Pancreas (tissue), 10 donors: ENCODE measurements around the gene HDAC2. TPM values are rescaled to one million over a fixed set of nuclear protein-coding genes. Genes with fewer than 3 reads are reported as not detected.
A peak's percentile ranks its signal among the peaks of the same experiment; 100 is the strongest.
"Not testable (repeated sequence)": the region's sequence is repeated elsewhere in the genome, so short reads cannot be mapped to it uniquely, and the experiment has no call there.

Experiments
- ATAC-seq, 4 donors: fragments of 200-7000 bp; cut with Tn5 transposase; one replicate each; pipeline versions ENCODE4 v1.8.0 to v1.9.1; 2020; ENCODE audit warnings: mild to moderate bottlenecking in 4 of 4, moderate library complexity in 4 of 4
- DNase-seq, 6 donors: peaks; one replicate each; pipeline ENCODE4 v3.0.0-alpha.2; 2020
- FAIRE-seq: peaks from 2 replicates; lab custom pipeline; 2012; peaks lifted over from hg19 to GRCh38; lab: Jason Lieb, UNC
- H3K27ac ChIP-seq, 4 donors: fragments of 200-600 bp; sonication (generic); 1 replicate in 3 of 4; 2 replicates in 1 of 4; pipeline versions ENCODE4 v1.5.0 to v1.8.0; 2020
- H3K27me3 ChIP-seq, 4 donors: fragments of 200-600 bp; one replicate each; pipeline ENCODE4 v1.8.0; 2021
- H3K36me3 ChIP-seq, 3 donors: fragments of 200-600 bp; sonication (generic) in 1 of 3; one replicate each; pipeline versions ENCODE4 v1.5.0 to v1.8.0; 2020 to 2021
- H3K4me1 ChIP-seq, 3 donors: fragments of 200-600 bp; one replicate each; pipeline ENCODE4 v1.8.0; 2021
- H3K4me3 ChIP-seq, 4 donors: fragments of 200-600 bp; sonication (generic) in 2 of 4; one replicate each; pipeline versions ENCODE4 v1.5.0 to v1.8.0; 2020 to 2021
- H3K9me3 ChIP-seq, 4 donors: fragments of 200-600 bp; one replicate each; pipeline ENCODE4 v1.8.0; 2021
- CTCF ChIP-seq, 4 donors: fragments of 200-600 bp; sonication (generic) in 3 of 4; IDR thresholded peaks; one replicate each; pipeline versions ENCODE4 v1.5.0 to v1.8.0; 2021; ENCODE audit warnings: antibody characterized with exemption in 4 of 4
- WGBS, 2 donors: extraction: QIAGEN DNeasy Blood & Tissue Kit; methylation state at CpG; one replicate each; pipeline ENCODE4 v1.1.7; 2013; 5-methylcytosine and 5-hydroxymethylcytosine counted together
- intact Hi-C, 3 donors: fragments of 100-400 bp; cut with DNase I; formaldehyde crosslinking; loops; one replicate each; pipeline versions ENCODE4 v1.11.1 to v1.14.2; 2022
- polyA plus RNA-seq, 2 donors: library from polyadenylated mRNA; stranded (reverse); fragments of 200-250 nt; gene quantifications; one replicate each; pipeline ENCODE4 v1.2.3, GENCODE V29; 2013
- total RNA-seq, 6 donors: library from RNA; stranded (reverse); fragmentation: NEBNext Ultra II Directional in 4 of 6; extraction: Animal tissue kit (Norgen Biotek cat#: 25700) in 4 of 6; gene quantifications; one replicate each; pipeline versions ENCODE4 v1.2.1 to v1.2.4, GENCODE V29; 2021 to 2023
- donor health status: healthy with polysubstance abuse.
- donor health status: DM: no; HTN: no; CAD: no; lungs with moderate emphysema.
- donor health status: DM: no; HTN: no; CAD: no.
- donor health status: control.
- donor health status: control.
- donor health status: Bipolar disorder and iron deficiency.
- donor health status: DM: yes; HTN: yes; CAD: no.
- donor health status: DM: no; HTN: no; CAD: no.
- donor health status: DM: no; HTN: no; CAD: no.
- donor health status: DM: yes; HTN: yes; CAD: no.

The HDAC2 gene
- total and polyA plus RNA-seq, 8 donors = 23.6 to 48.9 (median 32.2) TPM

- no peaks in the 10 kb centered on the region for H3K4me1 ChIP-seq
- no peak overlapping the region for H3K27ac ChIP-seq
- no peak overlapping the region for H3K4me3 ChIP-seq
- DNase-seq = no peak
- ATAC-seq = no peak
- H3K9me3 ChIP-seq = no peaks in the 10 kb centered on the region
- FAIRE-seq = no peak
- TF ChIP-seq CTCF (IDR thresholded peaks at IDR 0.05) = no peak
- intact Hi-C loops = no loop called here
- no peaks in the 10 kb centered on the region for H3K27me3 ChIP-seq
- no peaks in the 10 kb centered on the region for H3K36me3 ChIP-seq
Measured at GRCh38 chr6:113923526-113923925, 47.4 kb downstream of the HDAC2 start.

GRCh38 chr6:113921299-113921904 lies 49.5 kb downstream of the HDAC2 start:
- H3K27me3 ChIP-seq = no peaks in the 10 kb centered on the region
- H3K4me3 ChIP-seq = no peak overlapping the region
- H3K4me1 ChIP-seq = no peaks in the 10 kb centered on the region
- no peaks in the 10 kb centered on the region for H3K9me3 ChIP-seq
- ATAC-seq = no peak
- intact Hi-C loops = no loop called here
- no peaks in the 10 kb centered on the region for H3K36me3 ChIP-seq
- TF ChIP-seq CTCF (IDR thresholded peaks at IDR 0.05) = no peak
- no peak for DNase-seq
- no peak overlapping the region for H3K27ac ChIP-seq
- 21 to 23% methylated on average over 4 of the region's 4 CpGs for WGBS, 2 donors
- FAIRE-seq = no peak

- ATAC-seq (no peak), FAIRE-seq (no peak)
- no peaks in the 10 kb centered on the region for H3K9me3 ChIP-seq
Measured at GRCh38 chr6:113920663-113921267, 50.2 kb downstream of the HDAC2 start.

GRCh38 chr6:113910285-113910684 lies 60.7 kb downstream of the HDAC2 start:
- H3K36me3 ChIP-seq, H3K4me1 ChIP-seq, DNase-seq, H3K4me3 ChIP-seq, H3K9me3 ChIP-seq, H3K27ac ChIP-seq, FAIRE-seq, intact Hi-C loops, H3K27me3 ChIP-seq, ATAC-seq: not testable (repeated sequence)
- 55 to 59% methylated on average over 1 of the region's 1 CpG for WGBS, 2 donors

More at GRCh38 chr6:113920663-113921267, 50.2 kb downstream of the HDAC2 start:
- 57 to 60% methylated on average over 3 of the region's 3 CpGs for WGBS, 2 donors
- Histone ChIP-seq H3K4me3 (no peak overlapping the region), H3K36me3 (no peaks in the 10 kb centered on the region), H3K4me1 (no peaks in the 10 kb centered on the region), H3K27me3 (no peaks in the 10 kb centered on the region), H3K27ac (no peak overlapping the region)
- intact Hi-C loops = no loop called here
- DNase-seq = no peak
- TF ChIP-seq CTCF (IDR thresholded peaks at IDR 0.05) = no peak

- ATAC-seq (peak in 2 of 4 donors; percentile 37 to 44), FAIRE-seq (peak; percentile 81), DNase-seq (no peak)
- TF ChIP-seq CTCF (IDR thresholded peaks at IDR 0.05) = peak; percentile 48 to 79 (median 60)
- H3K9me3 ChIP-seq = no peaks in the 10 kb centered on the region
- no peaks in the 10 kb centered on the region for H3K27me3 ChIP-seq
- no peak overlapping the region for H3K4me3 ChIP-seq
- WGBS, 2 donors = 16% methylated on average over 6 of the region's 6 CpGs
- H3K4me1 ChIP-seq = no peaks in the 10 kb centered on the region
- intact Hi-C loops = no loop called here
- no peak overlapping the region for H3K27ac ChIP-seq
- H3K36me3 ChIP-seq = no peaks in the 10 kb centered on the region
Measured at GRCh38 chr6:113909224-113909856, 61.6 kb downstream of the HDAC2 start.
